ENCODE data around the gene GPR26.
"Not testable (repeated sequence)": the region's sequence is repeated elsewhere in the genome, so short reads cannot be mapped to it uniquely, and the experiment has no call there.

The GPR26 gene

DNA sequence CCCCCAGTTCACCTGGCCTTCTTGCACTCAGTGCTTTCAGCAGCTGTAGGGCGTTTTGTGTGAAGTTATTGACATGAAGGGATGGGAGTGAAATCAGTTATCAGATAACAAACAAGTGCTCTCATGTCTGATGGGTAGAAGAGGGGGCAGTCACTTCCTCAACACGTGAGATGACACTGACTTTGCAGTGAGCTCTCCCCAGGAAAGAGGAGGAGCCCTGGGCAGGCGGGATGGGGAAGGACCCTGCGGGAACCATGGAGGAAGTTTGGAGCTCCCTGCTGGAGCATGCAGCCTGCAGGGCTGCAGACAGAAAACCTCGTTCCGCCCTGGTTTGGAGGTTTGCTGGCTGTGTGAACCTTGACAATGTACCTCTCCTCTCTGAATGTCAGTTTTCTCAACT lies 38.7 kb downstream of the GPR26 start:
- no peak for DNase-seq (ENCODE audit: low spot score)
- Mint-ChIP-seq H3K27ac (no peak overlapping the region), H3K4me1 (ENCODE audit: low read depth) (no peaks in the 10 kb centered on the region), H3K4me3 (no peak overlapping the region), H3K36me3 (ENCODE audit: low read depth) (no peaks in the 10 kb centered on the region), H3K27me3 (ENCODE audit: low read depth) (no peaks in the 10 kb centered on the region), H3K9me3 (no peaks in the 10 kb centered on the region)

DNA sequence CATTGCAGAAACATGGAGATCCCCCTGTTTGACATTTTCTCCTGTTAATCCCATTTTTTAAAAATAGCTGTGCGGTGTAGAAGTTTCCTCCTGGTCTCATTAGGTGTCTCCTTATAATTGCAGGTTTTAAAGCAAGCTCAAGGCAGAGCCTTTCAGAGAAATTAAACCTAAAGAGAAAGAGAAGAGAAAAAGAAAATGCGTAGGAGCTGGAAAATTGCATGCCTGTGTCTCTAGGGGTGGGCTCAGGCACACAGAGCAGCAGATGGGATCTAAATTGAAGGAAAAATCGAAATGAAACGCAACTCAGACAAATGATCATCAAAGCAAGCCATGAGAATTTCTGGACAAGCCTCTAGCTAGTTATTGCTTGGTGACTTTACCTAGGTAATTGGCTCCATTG lies 40.1 kb downstream of the GPR26 start:
- Mint-ChIP-seq H3K27me3 (ENCODE audit: low read depth) (no peaks in the 10 kb centered on the region), H3K4me1 (ENCODE audit: low read depth) (no peaks in the 10 kb centered on the region), H3K4me3 (no peak overlapping the region)

DNA sequence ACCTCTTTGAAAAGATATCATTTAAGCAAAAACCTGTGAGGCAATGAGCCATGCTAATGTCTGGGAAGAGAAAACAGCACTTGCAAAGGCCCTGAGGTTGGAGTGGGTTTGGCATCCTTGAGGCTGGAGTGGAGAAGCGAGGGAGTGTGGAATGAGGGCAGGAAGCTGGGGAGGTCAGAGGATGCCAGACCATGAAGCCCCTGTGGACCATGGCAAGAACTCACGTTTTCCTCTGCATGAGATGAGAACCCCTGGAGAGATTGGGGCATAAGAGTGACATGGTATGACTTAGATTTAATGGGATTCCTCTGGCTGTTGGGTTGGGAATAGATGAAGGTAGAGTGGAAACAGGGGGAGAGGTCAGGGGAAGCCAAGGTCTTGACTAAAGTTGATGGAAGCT lies 49.4 kb downstream of the GPR26 start:
- H3K27me3 Mint-ChIP-seq (ENCODE audit: low read depth) = no peaks in the 10 kb centered on the region
- H3K4me3 Mint-ChIP-seq = no peak overlapping the region
- H3K4me1 Mint-ChIP-seq (ENCODE audit: low read depth) = no peaks in the 10 kb centered on the region
- no peak overlapping the region for H3K27ac Mint-ChIP-seq
- no peaks in the 10 kb centered on the region for H3K9me3 Mint-ChIP-seq
- DNase-seq (ENCODE audit: low spot score) = no peak
- no peaks in the 10 kb centered on the region for H3K36me3 Mint-ChIP-seq (ENCODE audit: low read depth)

More for the DNA sequence above, 40.1 kb downstream of the GPR26 start:
- Mint-ChIP-seq H3K9me3 (no peaks in the 10 kb centered on the region), H3K36me3 (ENCODE audit: low read depth) (no peaks in the 10 kb centered on the region), H3K27ac (no peak overlapping the region)
- DNase-seq (ENCODE audit: low spot score) = no peak

DNA sequence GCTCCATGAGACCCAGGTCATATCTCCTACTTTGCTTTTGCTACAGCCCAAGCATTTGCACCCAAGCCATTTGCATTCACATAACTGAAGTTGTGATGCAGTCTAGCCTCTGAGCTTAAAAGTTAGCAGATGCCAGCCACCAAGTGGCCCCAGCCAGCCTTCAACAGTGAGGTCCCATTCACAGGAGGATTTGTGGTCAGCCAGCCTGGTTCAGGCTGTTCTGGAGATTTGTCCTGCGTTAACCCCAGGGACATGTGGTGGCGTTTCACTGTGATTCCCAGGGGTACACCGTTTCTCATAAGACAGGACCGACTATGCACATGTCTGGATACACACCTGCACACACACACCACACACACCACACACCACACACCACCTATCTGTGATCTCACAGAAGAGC lies 51.2 kb downstream of the GPR26 start:
- no peaks in the 10 kb centered on the region for H3K27me3 Mint-ChIP-seq (ENCODE audit: low read depth)
- no peak for DNase-seq (ENCODE audit: low spot score)
- H3K4me3 Mint-ChIP-seq = no peak overlapping the region
- no peaks in the 10 kb centered on the region for H3K4me1 Mint-ChIP-seq (ENCODE audit: low read depth)
- H3K36me3 Mint-ChIP-seq (ENCODE audit: low read depth) = no peaks in the 10 kb centered on the region
- no peak overlapping the region for H3K27ac Mint-ChIP-seq
- H3K9me3 Mint-ChIP-seq = no peaks in the 10 kb centered on the region

DNA sequence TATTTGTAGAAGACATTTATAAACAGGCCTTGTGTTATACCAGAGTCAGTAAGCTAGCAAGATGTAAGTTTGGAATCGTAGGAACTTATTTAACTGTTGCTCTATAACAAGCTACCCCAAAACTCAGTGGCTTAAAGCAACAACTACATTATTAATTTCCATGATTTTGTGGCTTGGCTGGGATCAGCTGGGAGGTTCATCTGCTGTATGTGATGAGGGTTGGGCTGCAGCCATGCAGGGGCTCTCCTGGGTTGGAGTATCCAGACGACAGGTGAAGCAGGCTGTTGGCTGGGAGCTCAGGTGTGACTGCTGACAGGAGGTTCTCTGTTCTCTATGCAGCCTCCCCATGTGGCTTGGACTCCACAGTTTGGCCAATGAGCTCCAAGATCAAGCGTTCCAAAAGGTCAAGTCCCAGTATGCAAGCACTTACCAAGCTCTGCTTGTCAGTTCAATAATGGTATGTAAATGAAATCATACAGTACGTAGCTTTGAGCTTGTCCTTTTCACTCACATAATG lies 52.4 kb downstream of the GPR26 start:
- H3K27me3 Mint-ChIP-seq (ENCODE audit: low read depth) = no peaks in the 10 kb centered on the region
- H3K27ac Mint-ChIP-seq = no peak overlapping the region
- no peak overlapping the region for H3K4me3 Mint-ChIP-seq
- no peaks in the 10 kb centered on the region for H3K36me3 Mint-ChIP-seq (ENCODE audit: low read depth)
- no peak for DNase-seq (ENCODE audit: low spot score)
- no peaks in the 10 kb centered on the region for H3K9me3 Mint-ChIP-seq
- H3K4me1 Mint-ChIP-seq (ENCODE audit: low read depth) = no peaks in the 10 kb centered on the region

DNA sequence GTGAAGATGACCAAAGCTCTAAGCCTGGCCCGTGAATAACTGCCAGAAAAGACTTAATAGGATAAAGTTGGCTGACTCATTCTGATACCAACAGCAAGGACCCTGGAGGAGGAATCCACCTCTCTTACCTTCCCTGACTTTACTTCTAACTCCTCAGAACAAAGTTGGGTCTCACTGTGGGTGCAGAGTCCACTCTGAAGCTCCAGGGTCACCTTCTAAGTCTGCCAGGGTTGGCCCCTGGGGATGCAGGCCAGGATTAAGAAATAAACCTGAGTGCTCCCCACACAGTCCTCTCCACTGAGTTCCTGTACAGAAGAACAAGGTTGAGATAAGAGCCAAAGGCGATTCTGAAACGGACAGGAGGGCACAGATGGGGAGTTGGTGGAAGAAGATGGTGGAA lies 54.4 kb downstream of the GPR26 start:
- no peak overlapping the region for H3K27ac Mint-ChIP-seq
- H3K9me3 Mint-ChIP-seq = no peaks in the 10 kb centered on the region
- no peaks in the 10 kb centered on the region for H3K36me3 Mint-ChIP-seq (ENCODE audit: low read depth)
- no peak overlapping the region for H3K4me3 Mint-ChIP-seq
- no peaks in the 10 kb centered on the region for H3K27me3 Mint-ChIP-seq (ENCODE audit: low read depth)
- H3K4me1 Mint-ChIP-seq (ENCODE audit: low read depth) = no peaks in the 10 kb centered on the region
- DNase-seq (ENCODE audit: low spot score) = no peak

DNA sequence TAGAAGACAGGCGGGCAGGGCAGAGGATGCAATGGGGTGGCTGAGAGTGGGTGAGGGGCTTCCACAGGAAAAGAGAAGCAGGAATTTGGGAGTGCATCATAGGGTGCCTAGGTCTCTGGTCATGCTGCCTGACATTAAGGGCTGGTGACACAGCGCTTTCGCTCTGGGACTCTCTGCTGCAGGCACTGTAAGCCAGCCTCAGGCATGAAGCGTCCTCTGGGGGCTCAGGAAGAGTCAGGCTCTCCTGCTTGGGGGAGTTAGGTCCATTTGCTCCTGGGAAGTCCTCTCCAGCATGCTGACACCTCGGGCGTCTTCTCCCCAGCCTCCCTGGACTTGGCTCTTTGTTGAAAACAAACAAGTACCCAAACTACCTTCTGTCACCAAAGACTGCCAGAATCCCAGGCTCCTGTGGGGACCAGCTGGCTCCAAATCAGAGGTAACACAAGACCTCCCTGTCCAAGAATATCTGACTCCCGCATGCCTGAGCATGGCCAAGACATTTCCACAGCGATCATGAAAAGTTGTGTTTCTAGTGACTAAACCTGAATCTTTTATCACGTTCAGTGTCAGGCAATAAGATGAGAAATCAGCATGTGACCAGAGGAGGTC lies 55.4 kb downstream of the GPR26 start:
- H3K9me3 Mint-ChIP-seq = no peaks in the 10 kb centered on the region
- no peak overlapping the region for H3K4me3 Mint-ChIP-seq
- no peaks in the 10 kb centered on the region for H3K4me1 Mint-ChIP-seq (ENCODE audit: low read depth)
- no peaks in the 10 kb centered on the region for H3K36me3 Mint-ChIP-seq (ENCODE audit: low read depth)
- no peaks in the 10 kb centered on the region for H3K27me3 Mint-ChIP-seq (ENCODE audit: low read depth)
- no peak for DNase-seq (ENCODE audit: low spot score)
- H3K27ac Mint-ChIP-seq = no peak overlapping the region

DNA sequence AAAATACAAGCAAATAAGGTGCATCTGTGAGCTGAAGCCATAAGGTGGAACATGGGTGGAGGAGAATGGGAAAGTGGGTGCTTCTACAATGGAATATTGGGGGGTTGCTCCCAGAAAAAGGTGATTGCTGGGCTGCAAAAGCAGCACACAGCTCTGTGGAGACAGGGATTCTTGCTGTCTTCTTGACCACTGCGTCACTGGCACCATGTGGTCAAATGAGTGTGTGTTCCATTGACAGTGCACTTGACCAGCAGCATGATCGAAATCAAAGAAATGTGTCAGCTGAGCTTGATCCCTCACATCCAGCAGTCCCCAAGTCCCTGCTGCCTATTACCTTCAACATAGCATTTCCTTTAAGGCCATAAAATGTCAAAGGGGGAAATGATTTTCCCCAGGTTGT lies 56.2 kb downstream of the GPR26 start:
- Mint-ChIP-seq H3K4me3 (no peak overlapping the region), H3K27me3 (ENCODE audit: low read depth) (no peaks in the 10 kb centered on the region), H3K36me3 (ENCODE audit: low read depth) (no peaks in the 10 kb centered on the region), H3K4me1 (ENCODE audit: low read depth) (no peaks in the 10 kb centered on the region), H3K9me3 (no peaks in the 10 kb centered on the region), H3K27ac (no peak overlapping the region)
- no peak for DNase-seq (ENCODE audit: low spot score)

DNA sequence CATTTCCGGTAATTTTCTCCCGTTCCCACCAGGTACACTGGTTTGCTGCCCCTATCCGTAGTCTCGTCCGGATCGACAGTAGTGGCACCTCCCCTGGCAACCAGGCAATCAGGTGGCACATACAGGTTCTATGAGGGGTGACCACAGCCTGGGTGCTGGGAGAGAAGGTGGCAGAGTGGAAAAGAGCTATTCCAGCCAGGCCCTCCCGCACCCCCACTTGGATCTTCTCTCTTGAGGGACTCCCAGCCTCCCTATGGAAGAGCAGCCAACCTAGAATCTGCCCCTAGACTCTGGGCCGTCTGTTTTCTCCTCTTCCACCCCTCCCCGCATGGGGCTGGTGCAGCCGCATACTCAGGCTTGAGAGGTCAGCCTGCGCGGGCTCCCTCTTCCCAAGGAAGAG lies 58.6 kb downstream of the GPR26 start:
- H3K9me3 Mint-ChIP-seq = no peaks in the 10 kb centered on the region
- no peaks in the 10 kb centered on the region for H3K27me3 Mint-ChIP-seq (ENCODE audit: low read depth)
- no peaks in the 10 kb centered on the region for H3K4me1 Mint-ChIP-seq (ENCODE audit: low read depth)
- H3K36me3 Mint-ChIP-seq (ENCODE audit: low read depth) = no peaks in the 10 kb centered on the region
- H3K4me3 Mint-ChIP-seq = no peak overlapping the region
- no peak overlapping the region for H3K27ac Mint-ChIP-seq
- DNase-seq (ENCODE audit: low spot score) = no peak

DNA sequence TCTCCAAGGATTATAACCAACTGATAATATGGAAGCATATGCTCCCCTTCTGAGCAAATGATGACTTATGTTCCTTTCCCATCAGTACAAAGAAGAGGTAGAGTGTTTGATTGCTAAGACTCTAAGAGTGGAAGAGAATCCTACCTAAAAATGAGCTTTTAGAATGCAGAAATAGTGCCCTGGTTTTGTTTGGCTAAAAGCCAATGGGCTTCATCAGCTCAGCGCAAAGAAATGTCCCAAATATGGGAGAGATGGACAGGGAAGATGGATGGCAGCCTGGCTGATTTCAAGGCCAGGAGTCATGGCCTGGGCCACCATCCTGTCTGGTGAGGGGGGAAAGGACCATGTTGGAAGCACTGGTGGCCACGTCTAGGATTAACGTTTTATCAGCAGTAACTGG lies 60.2 kb downstream of the GPR26 start:
- DNase-seq (ENCODE audit: low spot score) = no peak
- Mint-ChIP-seq H3K4me3 (no peak overlapping the region), H3K36me3 (ENCODE audit: low read depth) (no peaks in the 10 kb centered on the region), H3K27me3 (ENCODE audit: low read depth) (no peaks in the 10 kb centered on the region), H3K4me1 (ENCODE audit: low read depth) (no peaks in the 10 kb centered on the region), H3K9me3 (no peaks in the 10 kb centered on the region), H3K27ac (no peak overlapping the region)

DNA sequence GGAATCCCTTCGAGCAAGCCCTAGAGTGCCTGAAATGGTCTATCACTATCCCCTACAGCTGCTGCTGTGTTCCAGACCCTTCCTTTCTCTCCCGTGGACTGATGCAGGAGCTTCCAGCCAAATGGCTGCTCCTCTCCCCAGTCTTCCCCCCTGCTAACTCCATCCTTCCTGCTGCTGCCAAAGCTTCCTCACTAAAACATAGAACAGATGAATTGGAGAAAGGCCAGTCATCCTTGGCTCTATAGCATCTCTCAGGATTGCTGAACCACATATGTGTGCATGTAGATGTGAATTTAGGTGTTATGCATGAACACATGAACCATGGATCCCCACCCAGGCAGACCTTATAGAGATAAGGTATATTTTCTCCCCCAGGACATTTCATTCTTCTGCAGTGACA lies 60.7 kb downstream of the GPR26 start:
- Mint-ChIP-seq H3K4me1 (ENCODE audit: low read depth) (no peaks in the 10 kb centered on the region), H3K36me3 (ENCODE audit: low read depth) (no peaks in the 10 kb centered on the region), H3K4me3 (no peak overlapping the region), H3K9me3 (no peaks in the 10 kb centered on the region), H3K27me3 (ENCODE audit: low read depth) (no peaks in the 10 kb centered on the region), H3K27ac (no peak overlapping the region)
- DNase-seq (ENCODE audit: low spot score) = no peak

DNA sequence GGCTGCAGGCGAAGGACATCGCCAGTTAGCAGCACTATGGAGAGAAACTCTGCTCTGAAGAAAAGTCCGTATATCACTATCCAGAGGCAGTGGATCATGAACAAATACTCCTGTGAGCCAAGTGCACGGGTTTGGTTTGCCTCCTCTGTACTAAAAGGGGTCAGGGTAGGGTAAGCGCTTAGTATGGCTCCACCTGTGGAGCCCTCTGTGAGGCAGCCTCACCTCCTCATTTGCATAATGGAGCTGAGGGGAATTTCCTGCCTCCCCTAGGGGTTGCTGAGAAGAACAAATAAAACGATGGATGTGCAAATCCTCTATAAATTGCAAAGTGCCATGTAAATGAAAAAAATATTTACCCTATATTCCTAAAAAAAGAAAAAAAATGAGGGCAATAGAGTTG lies 63.4 kb downstream of the GPR26 start:
- no peak for DNase-seq (ENCODE audit: low spot score)
- Mint-ChIP-seq H3K27me3 (ENCODE audit: low read depth) (no peaks in the 10 kb centered on the region), H3K27ac (no peak overlapping the region), H3K4me1 (ENCODE audit: low read depth) (no peaks in the 10 kb centered on the region), H3K4me3 (no peak overlapping the region), H3K9me3 (no peaks in the 10 kb centered on the region), H3K36me3 (ENCODE audit: low read depth) (no peaks in the 10 kb centered on the region)

DNA sequence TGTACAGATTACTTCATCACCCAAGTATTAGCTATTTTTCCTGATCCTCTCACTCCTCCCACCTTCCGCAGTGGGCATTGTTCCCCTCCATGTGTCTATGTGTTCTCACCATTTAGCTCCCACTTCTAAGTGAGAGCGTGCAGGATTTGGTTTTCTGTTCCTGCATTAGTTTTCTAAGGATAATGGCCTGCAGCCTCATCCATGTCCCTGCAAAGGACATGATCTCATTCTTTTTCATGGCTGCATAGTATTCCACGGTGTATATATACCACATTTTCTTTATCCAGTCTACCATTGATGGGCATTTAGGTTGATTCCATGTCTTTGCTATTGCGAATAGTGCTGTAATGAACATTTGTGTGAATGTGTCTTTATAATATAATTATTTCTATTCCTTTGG lies 70.8 kb downstream of the GPR26 start:
- H3K9me3 Mint-ChIP-seq; H3K27ac Mint-ChIP-seq; DNase-seq (ENCODE audit: low spot score); H3K4me3 Mint-ChIP-seq; H3K27me3 Mint-ChIP-seq (ENCODE audit: low read depth); H3K4me1 Mint-ChIP-seq (ENCODE audit: low read depth); H3K36me3 Mint-ChIP-seq (ENCODE audit: low read depth): not testable (repeated sequence)

DNA sequence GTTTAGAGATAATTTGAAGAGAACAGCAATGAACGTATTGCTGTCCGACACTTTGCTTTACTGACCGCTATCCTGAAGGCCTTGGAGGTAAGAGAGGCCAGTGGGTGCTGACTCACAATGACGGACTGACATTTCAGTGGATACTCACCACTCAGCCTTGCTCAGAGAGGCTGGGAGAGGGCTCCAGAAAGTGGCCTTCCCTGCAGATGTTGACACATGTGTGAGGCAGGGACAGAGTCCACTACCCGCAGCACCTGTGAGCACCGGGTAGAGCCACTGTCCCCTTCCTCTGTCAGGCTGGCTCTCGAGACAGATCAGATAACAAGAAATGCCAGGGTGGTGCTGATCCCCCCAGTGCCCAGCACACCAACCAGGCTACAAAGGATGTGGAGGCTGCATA lies 75.0 kb downstream of the GPR26 start:
- Mint-ChIP-seq H3K27me3 (ENCODE audit: low read depth) (no peaks in the 10 kb centered on the region), H3K36me3 (ENCODE audit: low read depth) (no peaks in the 10 kb centered on the region), H3K27ac (no peak overlapping the region), H3K4me1 (ENCODE audit: low read depth) (no peaks in the 10 kb centered on the region), H3K9me3 (no peaks in the 10 kb centered on the region), H3K4me3 (no peak overlapping the region)
- no peak for DNase-seq (ENCODE audit: low spot score)

DNA sequence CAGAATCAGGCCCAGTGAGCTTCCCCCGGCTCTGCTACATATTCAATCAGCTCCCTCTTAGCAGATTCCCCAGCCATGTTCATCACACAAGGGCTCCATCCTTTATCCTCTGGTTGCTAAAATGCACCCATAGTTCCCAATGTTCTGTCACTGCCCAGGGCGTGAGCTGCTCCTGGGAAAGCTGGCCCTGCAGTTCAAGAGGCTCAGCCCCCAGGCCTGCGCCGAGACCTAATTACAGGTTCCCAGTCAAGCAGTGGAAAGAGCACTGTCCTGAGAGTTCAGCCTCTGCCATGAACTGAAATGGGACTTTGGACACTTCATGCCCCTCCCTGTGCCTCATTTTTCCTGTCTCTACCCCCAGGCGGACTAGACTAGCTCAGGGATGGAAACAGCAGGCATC lies 75.6 kb downstream of the GPR26 start:
- Mint-ChIP-seq H3K27me3 (ENCODE audit: low read depth) (no peaks in the 10 kb centered on the region), H3K9me3 (no peaks in the 10 kb centered on the region), H3K36me3 (ENCODE audit: low read depth) (no peaks in the 10 kb centered on the region), H3K27ac (no peak overlapping the region), H3K4me1 (ENCODE audit: low read depth) (no peaks in the 10 kb centered on the region), H3K4me3 (no peak overlapping the region)
- no peak for DNase-seq (ENCODE audit: low spot score)

All from T-helper 2 cell treated with Interferon-gamma antibody and Interleukin-4, amounts not matched to agents 5 μg/mL and 100 μg/mL, for 36 hours (primary cell).